Neural progenitor cell (in vitro differentiated cells): ENCODE measurements around the gene WWOX.

Experiments used
- CTCF ChIP-seq: fragments of 200-600 bp; sonication (generic); IDR thresholded peaks from 2 replicates; pipeline ENCODE4 v1.5.1; 2017; ENCODE audit warnings: antibody characterized with exemption, mild to moderate bottlenecking
- EZH2phosphoT487 ChIP-seq: fragments of 200-600 bp; sonication (generic); IDR thresholded peaks from 2 replicates; pipeline ENCODE4 v1.6.1; 2017; ENCODE audit warnings: antibody characterized with exemption

- TF ChIP-seq CTCF: no peak
- TF ChIP-seq EZH2phosphoT487: no peak
Measured at GRCh38 chr16:78194948-78195347, 95.5 kb downstream of the WWOX start.
